ENCODE data around the gene CD36. TPM values are rescaled to one million over a fixed set of nuclear protein-coding genes. Genes with fewer than 3 reads are reported as not detected.

CD36 gene
- total RNA-seq, 1 experiment from 2014 or later, result 0.28 TPM

DNA sequence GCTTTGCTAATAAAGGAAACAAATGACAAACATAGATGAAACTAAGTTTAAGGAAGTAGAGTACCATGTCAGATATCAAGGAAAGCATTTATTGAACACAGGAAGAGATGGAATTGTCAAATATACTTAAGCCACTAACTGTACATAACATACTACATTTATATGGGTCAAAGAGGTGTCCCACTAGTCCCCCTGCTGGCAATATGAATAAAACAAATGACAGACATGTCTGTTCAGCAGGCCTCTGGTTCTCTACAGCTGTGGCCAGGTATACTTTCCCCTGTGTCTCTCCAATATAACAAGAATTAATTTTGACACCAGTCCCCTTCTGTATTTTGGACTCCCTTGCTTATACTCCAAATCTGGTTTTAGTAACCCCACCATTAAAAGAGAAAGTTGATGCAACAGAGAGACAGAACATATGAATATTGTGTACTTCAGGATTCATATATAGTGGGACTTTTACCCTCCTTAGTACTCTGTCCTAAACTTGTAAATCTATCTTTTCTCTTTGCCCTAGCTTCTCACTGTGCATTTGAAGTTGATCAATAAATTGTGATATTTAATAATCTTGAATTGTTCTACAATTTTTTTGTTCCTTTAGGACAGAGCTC is 42.9 kb downstream of the CD36 start:
- no peak overlapping the region for H2AK5ac ChIP-seq (ENCODE audit: insufficient read length, low read length)
- H3K79me2 ChIP-seq (ENCODE audit: insufficient read depth, low read length), result no peaks in the 10 kb centered on the region
- H3K18ac ChIP-seq (ENCODE audit: insufficient read length, low read depth, low read length), result no peak overlapping the region
- H3K4me1 ChIP-seq (ENCODE audit: insufficient read depth, low read length), result no peaks in the 10 kb centered on the region
- Mint-ChIP-seq H3K9me3 (peaks cover 8 to 14% of the 10 kb centered on the region in 2 experiments; a peak in 3 of 5 replicates), H3K36me3 (ENCODE audit: insufficient read depth in 1 of 3, low read depth in 3 of 3) (no peaks in the 10 kb centered on the region), H3K27ac (no peak overlapping the region), H3K27me3 (ENCODE audit: low read depth) (no peaks in the 10 kb centered on the region), H3K4me3 (no peak overlapping the region), H3K4me1 (no peaks in the 10 kb centered on the region)
- no peaks in the 10 kb centered on the region for H3K79me1 ChIP-seq (ENCODE audit: insufficient read depth, low read depth, low read length, poor library complexity, severe bottlenecking)
- TF ChIP-seq, protein P1, sequence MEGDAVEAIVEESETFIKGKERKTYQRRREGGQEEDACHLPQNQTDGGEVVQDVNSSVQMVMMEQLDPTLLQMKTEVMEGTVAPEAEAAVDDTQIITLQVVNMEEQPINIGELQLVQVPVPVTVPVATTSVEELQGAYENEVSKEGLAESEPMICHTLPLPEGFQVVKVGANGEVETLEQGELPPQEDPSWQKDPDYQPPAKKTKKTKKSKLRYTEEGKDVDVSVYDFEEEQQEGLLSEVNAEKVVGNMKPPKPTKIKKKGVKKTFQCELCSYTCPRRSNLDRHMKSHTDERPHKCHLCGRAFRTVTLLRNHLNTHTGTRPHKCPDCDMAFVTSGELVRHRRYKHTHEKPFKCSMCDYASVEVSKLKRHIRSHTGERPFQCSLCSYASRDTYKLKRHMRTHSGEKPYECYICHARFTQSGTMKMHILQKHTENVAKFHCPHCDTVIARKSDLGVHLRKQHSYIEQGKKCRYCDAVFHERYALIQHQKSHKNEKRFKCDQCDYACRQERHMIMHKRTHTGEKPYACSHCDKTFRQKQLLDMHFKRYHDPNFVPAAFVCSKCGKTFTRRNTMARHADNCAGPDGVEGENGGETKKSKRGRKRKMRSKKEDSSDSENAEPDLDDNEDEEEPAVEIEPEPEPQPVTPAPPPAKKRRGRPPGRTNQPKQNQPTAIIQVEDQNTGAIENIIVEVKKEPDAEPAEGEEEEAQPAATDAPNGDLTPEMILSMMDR (conservative IDR thresholded peaks at IDR 0.05), result peak; percentile 33; the same call in 2 of the 3 replicates
- H3K23me2 ChIP-seq (ENCODE audit: insufficient read length, low read depth, low read length, poor library complexity, severe bottlenecking), result no peaks in the 10 kb centered on the region
- H3K9ac ChIP-seq (ENCODE audit: extremely low read depth, insufficient read length, low read length), result no peak overlapping the region
- H2BK5ac ChIP-seq (ENCODE audit: insufficient read length, low read length), result no peak overlapping the region
- no peak overlapping the region for H2BK120ac ChIP-seq (ENCODE audit: low read depth, low read length, poor library complexity, severe bottlenecking)
- no peak for DNase-seq
- H3K4me2 ChIP-seq (ENCODE audit: insufficient read depth, insufficient read length, low read length), result no peak overlapping the region
- H3T11ph ChIP-seq (ENCODE audit: low read length), result no peak overlapping the region
- no peak overlapping the region for H4K5ac ChIP-seq (ENCODE audit: insufficient read length, low read depth, low read length)
- no peaks in the 10 kb centered on the region for H4K20me1 ChIP-seq (ENCODE audit: control insufficient read depth, insufficient read depth, insufficient read length)
- no peak overlapping the region for H3K14ac ChIP-seq (ENCODE audit: insufficient read depth, low read length)
- H3K9me3 ChIP-seq (ENCODE audit: control insufficient read depth, low read depth, low read length), result no peaks in the 10 kb centered on the region
- no peaks in the 10 kb centered on the region for H3K27me3 ChIP-seq (ENCODE audit: insufficient read depth, low read length)
- H2BK15ac ChIP-seq (ENCODE audit: low read depth, low read length), result no peak overlapping the region
- no peak overlapping the region for H2BK12ac ChIP-seq (ENCODE audit: insufficient read length, low read depth, low read length)
- H4K8ac ChIP-seq (replicated peaks; ENCODE audit: insufficient read length, low read depth, low read length), result no peak overlapping the region
- no peak overlapping the region for H3K56ac ChIP-seq (ENCODE audit: insufficient read length, low read depth, low read length)
- no peak overlapping the region for H3K23ac ChIP-seq (ENCODE audit: insufficient read length, low read depth, low read length)
- no peak overlapping the region for H4K91ac ChIP-seq (ENCODE audit: insufficient read length, low read depth, low read length)
- no peak overlapping the region for H2AFZ ChIP-seq (ENCODE audit: low read length)
- no peak overlapping the region for H3K4ac ChIP-seq (ENCODE audit: low read depth, low read length)
- no peak overlapping the region for H3K27ac ChIP-seq (ENCODE audit: insufficient read length, low read depth, low read length)
- H2BK20ac ChIP-seq (ENCODE audit: low read depth, low read length, poor library complexity, severe bottlenecking), result no peak overlapping the region

All from H9 (cell line).